Endothelial cell (in vitro differentiated cells): ENCODE results near the gene SDHC. TPM values are rescaled to one million over a fixed set of nuclear protein-coding genes. Genes with fewer than 3 reads are reported as not detected.
"Not testable (repeated sequence)": the region's sequence is repeated elsewhere in the genome, so short reads cannot be mapped to it uniquely, and the experiment has no call there.

Experiments used
- DNase-seq: peaks from one replicate; pipeline ENCODE4 v3.0.0; 2021; ENCODE audit warnings: low spot score
- H3K27ac Mint-ChIP-seq: one replicate; pipeline ENCODE4 v1.8.0; 2021; ENCODE audit warnings: mixed read lengths, inconsistent platforms; ENCODE audit not compliant: unreplicated experiment
- H3K27me3 Mint-ChIP-seq: one replicate; pipeline ENCODE4 v1.8.0; 2021; ENCODE audit warnings: mild to moderate bottlenecking, moderate library complexity, mixed read lengths, inconsistent platforms; ENCODE audit not compliant: unreplicated experiment
- H3K36me3 Mint-ChIP-seq: one replicate; pipeline ENCODE4 v1.8.0; 2021; ENCODE audit warnings: mild to moderate bottlenecking, low read depth, mixed read lengths, inconsistent platforms; ENCODE audit not compliant: unreplicated experiment
- H3K4me1 Mint-ChIP-seq: one replicate; pipeline ENCODE4 v1.8.0; 2021; ENCODE audit warnings: mild to moderate bottlenecking, mixed read lengths, inconsistent platforms; ENCODE audit not compliant: unreplicated experiment
- H3K4me3 Mint-ChIP-seq: one replicate; pipeline ENCODE4 v1.8.0; 2021; ENCODE audit warnings: mild to moderate bottlenecking, mixed read lengths, inconsistent platforms; ENCODE audit not compliant: unreplicated experiment
- H3K9me3 Mint-ChIP-seq: one replicate; pipeline ENCODE4 v1.8.0; 2021; ENCODE audit warnings: mixed read lengths, inconsistent platforms; ENCODE audit not compliant: unreplicated experiment
- CTCF ChIP-seq: fragments of 200-600 bp; sonication (generic); IDR thresholded peaks from one replicate; pipeline ENCODE4 v1.5.0; 2021; ENCODE audit warnings: antibody characterized with exemption; ENCODE audit not compliant: unreplicated experiment
- total RNA-seq: library from RNA; stranded (reverse); fragmentation: NEBNext Ultra II Directional; extraction: Animal tissue kit (Norgen Biotek cat#: 25700); gene quantifications from one replicate; pipeline ENCODE4 v1.2.1, GENCODE V29; 2021; ENCODE audit not compliant: unreplicated experiment

The SDHC gene
- total RNA-seq, 1 donor from 2014 or later, result 180 TPM

- H3K4me3 Mint-ChIP-seq, result no peak overlapping the region
Observed at GRCh38 chr1:161407451-161407985, 93.3 kb downstream of the SDHC start.

GRCh38 chr1:161408429-161409052 is 94.4 kb downstream of the SDHC start:
- DNase-seq, result no peak
- Mint-ChIP-seq H3K36me3 (peaks cover 7% of the 10 kb centered on the region), H3K9me3 (no peaks in the 10 kb centered on the region), H3K27me3 (peaks cover 3% of the 10 kb centered on the region), H3K27ac (no peak overlapping the region), H3K4me3 (no peak overlapping the region), H3K4me1 (peaks cover 8% of the 10 kb centered on the region)
- TF ChIP-seq CTCF, result no peak

More at GRCh38 chr1:161407451-161407985, 93.3 kb downstream of the SDHC start:
- no peak for DNase-seq
- Mint-ChIP-seq H3K36me3 (peaks cover 7% of the 10 kb centered on the region), H3K27me3 (peaks cover 5% of the 10 kb centered on the region), H3K9me3 (no peaks in the 10 kb centered on the region), H3K27ac (no peak overlapping the region), H3K4me1 (peaks cover 8% of the 10 kb centered on the region)
- no peak for TF ChIP-seq CTCF

GRCh38 chr1:161409848-161410635 is 95.9 kb downstream of the SDHC start:
- H3K36me3 Mint-ChIP-seq, H3K27ac Mint-ChIP-seq, H3K4me1 Mint-ChIP-seq, H3K27me3 Mint-ChIP-seq, H3K9me3 Mint-ChIP-seq, DNase-seq, H3K4me3 Mint-ChIP-seq: not testable (repeated sequence)

GRCh38 chr1:161410636-161410970 is 96.4 kb downstream of the SDHC start:
- H3K9me3 Mint-ChIP-seq, DNase-seq, H3K36me3 Mint-ChIP-seq, H3K27ac Mint-ChIP-seq, H3K4me3 Mint-ChIP-seq, H3K27me3 Mint-ChIP-seq, H3K4me1 Mint-ChIP-seq: not testable (repeated sequence)

Other genes starting within 250 kb of the SDHC start
- gene ARHGAP30, start 244.5 kb upstream of the SDHC start, total RNA-seq, result 0.23 TPM
- 0.13 TPM for gene NECTIN4, start 224.8 kb upstream of the SDHC start, total RNA-seq
- gene KLHDC9, start 216.0 kb upstream of the SDHC start, total RNA-seq, result 7.3 TPM
- 73.8 TPM for gene PFDN2, start 196.3 kb upstream of the SDHC start, total RNA-seq
- gene NIT1, start 196.3 kb upstream of the SDHC start, total RNA-seq, result 20.5 TPM
- 133 TPM for gene DEDD, start 181.7 kb upstream of the SDHC start, total RNA-seq
- gene UFC1, start 160.4 kb upstream of the SDHC start, total RNA-seq, result 124 TPM
- gene USP21, start 154.9 kb upstream of the SDHC start, total RNA-seq, result 22.2 TPM
- 39.0 TPM for gene PPOX, start 148.0 kb upstream of the SDHC start, total RNA-seq
- 44.0 TPM for gene B4GALT3, start 136.9 kb upstream of the SDHC start, total RNA-seq
- 56.8 TPM for gene ADAMTS4, start 115.3 kb upstream of the SDHC start, total RNA-seq
- gene NDUFS2, start 112.0 kb upstream of the SDHC start, total RNA-seq, result 93.1 TPM
- gene FCER1G, start 99.1 kb upstream of the SDHC start, total RNA-seq, result 4.3 TPM
- not detected for gene APOA2, start 90.8 kb upstream of the SDHC start, total RNA-seq
- gene TOMM40L, start 88.3 kb upstream of the SDHC start, total RNA-seq, result 22.0 TPM
- not detected for gene NR1I3, start 76.2 kb upstream of the SDHC start, total RNA-seq
- gene PCP4L1, start 55.6 kb upstream of the SDHC start, total RNA-seq, result not detected
- 2.6 TPM for gene MPZ, start 4.4 kb upstream of the SDHC start, total RNA-seq
- gene CFAP126, start 53.5 kb downstream of the SDHC start, total RNA-seq, result not detected
- 0.41 TPM for gene FCGR2A, start 191.1 kb downstream of the SDHC start, total RNA-seq
- not detected for gene HSPA6, start 210.2 kb downstream of the SDHC start, total RNA-seq
- gene FCGR3A, start 235.4 kb downstream of the SDHC start, total RNA-seq, result 4.0 TPM